WTC11 (cell line): ENCODE data around the gene PHACTR3. TPM values are rescaled to one million over a fixed set of nuclear protein-coding genes. Genes with fewer than 3 reads are reported as not detected.

Experiments used
- ATAC-seq: fragments of 200-7000 bp; cut with Tn5 transposase; 2 replicates; pipeline ENCODE4 v1.10.0; 2021; ENCODE audit warnings: mild to moderate bottlenecking, moderate library complexity
- CTCF ChIA-PET: fragments of 300-600 bp; sonication (Branson Sonifier 250); formaldehyde crosslinking; loops from one replicate; lab custom pipeline; 2021; ENCODE audit warnings: antibody characterized with exemption; lab: Charles Lee
- POLR2A ChIA-PET: fragments of 350-600 bp; sonication (Branson Sonifier 250); formaldehyde crosslinking; loops from one replicate; lab custom pipeline; 2021; ENCODE audit warnings: antibody characterized with exemption; lab: Charles Lee
- DNase-seq: peaks from one replicate; pipeline ENCODE4 v3.0.0; 2021; ENCODE audit warnings: low spot score
- H3K27ac Mint-ChIP-seq: 2 replicates; pipeline ENCODE4 v1.8.0; 2021; ENCODE audit warnings: mixed read lengths
- H3K27me3 Mint-ChIP-seq: 2 replicates; pipeline ENCODE4 v1.8.0; 2021; ENCODE audit warnings: low read depth, mild to moderate bottlenecking, moderate library complexity, mixed read lengths
- H3K36me3 Mint-ChIP-seq: 2 replicates; pipeline ENCODE4 v1.8.0; 2021; ENCODE audit warnings: mixed read lengths
- H3K4me1 Mint-ChIP-seq: 2 replicates; pipeline ENCODE4 v1.8.0; 2022; ENCODE audit warnings: mixed read lengths
- H3K4me3 Mint-ChIP-seq: 2 replicates; pipeline ENCODE4 v1.8.0; 2021; ENCODE audit warnings: mild to moderate bottlenecking, moderate library complexity, mixed read lengths
- H3K9me3 Mint-ChIP-seq: 2 replicates; pipeline ENCODE4 v1.8.0; 2021; ENCODE audit warnings: mixed read lengths
- ATF1 ChIP-seq: sonication (generic); formaldehyde crosslinking; IDR thresholded peaks from 2 replicates; pipeline ENCODE4 v1.8.1; 2023; ENCODE audit warnings: mild to moderate bottlenecking, moderate library complexity, missing genetic modification reagents
- CDX4 ChIP-seq: fragments of 250-450 bp; sonication (Bioruptor Pico); IDR thresholded peaks from 2 replicates; pipeline ENCODE4 v1.9.0; 2021; ENCODE audit warnings: moderate library complexity, mild to moderate bottlenecking, inconsistent platforms, borderline replicate concordance
- ETV6 ChIP-seq: sonication (generic); formaldehyde crosslinking; IDR thresholded peaks from 2 replicates; pipeline ENCODE4 v1.8.1; 2022; ENCODE audit warnings: mild to moderate bottlenecking, missing genetic modification reagents
- FOXJ3 ChIP-seq: sonication (generic); formaldehyde crosslinking; IDR thresholded peaks from 2 replicates; pipeline ENCODE4 v1.9.0; 2021; ENCODE audit warnings: missing genetic modification reagents, mild to moderate bottlenecking, borderline replicate concordance
- FOXK1 ChIP-seq: sonication (generic); formaldehyde crosslinking; IDR thresholded peaks from 2 replicates; pipeline ENCODE4 v1.8.0; 2022; ENCODE audit warnings: mild to moderate bottlenecking, moderate library complexity, missing genetic modification reagents
- HMGXB4 ChIP-seq: sonication (generic); formaldehyde crosslinking; IDR thresholded peaks from 2 replicates; pipeline ENCODE4 v1.8.1; 2023; ENCODE audit warnings: mild to moderate bottlenecking, moderate library complexity, missing genetic modification reagents
- JAZF1 ChIP-seq: fragments of 250-450 bp; sonication (Bioruptor Pico); IDR thresholded peaks from 2 replicates; pipeline ENCODE4 v1.9.0; 2021; ENCODE audit warnings: moderate library complexity, mild to moderate bottlenecking, inconsistent platforms
- MYBL2 ChIP-seq: sonication (generic); formaldehyde crosslinking; IDR thresholded peaks from 2 replicates; pipeline ENCODE4 v1.8.1; 2023; ENCODE audit warnings: mild to moderate bottlenecking, moderate library complexity, missing genetic modification reagents
- NR3C1 ChIP-seq: sonication (generic); formaldehyde crosslinking; conservative IDR thresholded peaks from 2 replicates; pipeline ENCODE4 v1.8.1; 2023; ENCODE audit warnings: low read depth, mild to moderate bottlenecking, missing genetic modification reagents
- SP1 ChIP-seq: sonication (generic); formaldehyde crosslinking; conservative IDR thresholded peaks from 2 replicates; pipeline ENCODE4 v1.8.1; 2022; ENCODE audit warnings: missing genetic modification reagents
- ZBTB21 ChIP-seq: sonication (generic); formaldehyde crosslinking; IDR thresholded peaks from 2 replicates; pipeline ENCODE4 v1.8.1; 2023; ENCODE audit warnings: mild to moderate bottlenecking, missing genetic modification reagents, borderline replicate concordance
- ZNF219 ChIP-seq: sonication (generic); formaldehyde crosslinking; IDR thresholded peaks from 2 replicates; pipeline ENCODE4 v1.8.0; 2023; ENCODE audit warnings: missing genetic modification reagents, mild to moderate bottlenecking, borderline replicate concordance
- ZNF263 ChIP-seq: sonication (generic); formaldehyde crosslinking; IDR thresholded peaks from 2 replicates; pipeline ENCODE4 v1.8.1; 2022; ENCODE audit warnings: low read depth, mild to moderate bottlenecking, moderate library complexity, missing genetic modification reagents
- ZNF281 ChIP-seq: sonication (generic); formaldehyde crosslinking; IDR thresholded peaks from 2 replicates; pipeline ENCODE4 v1.8.0; 2023; ENCODE audit warnings: mild to moderate bottlenecking, missing genetic modification reagents
- ZNF317 ChIP-seq: sonication (generic); formaldehyde crosslinking; IDR thresholded peaks from 2 replicates; pipeline ENCODE4 v1.8.1; 2023; ENCODE audit warnings: low read depth, mild to moderate bottlenecking, moderate library complexity, missing genetic modification reagents, borderline replicate concordance
- ZNF532 ChIP-seq: fragments of 250-450 bp; sonication (Bioruptor Pico); IDR thresholded peaks from 2 replicates; pipeline ENCODE4 v1.9.0; 2021; ENCODE audit warnings: mild to moderate bottlenecking, borderline replicate concordance
- total RNA-seq: library from RNA; stranded (reverse); gene quantifications from 3 replicates; pipeline ENCODE4 v1.2.3, GENCODE V29; 2021
- TF ChIP-seq, protein P1 (sequence below): sonication (generic); formaldehyde crosslinking; IDR thresholded peaks from 2 replicates; pipeline ENCODE4 v1.8.1; 2022; ENCODE audit warnings: missing genetic modification reagents, borderline replicate concordance

The PHACTR3 gene
- total RNA-seq, 1 experiment from 2014 or later = 0.28 TPM

DNA sequence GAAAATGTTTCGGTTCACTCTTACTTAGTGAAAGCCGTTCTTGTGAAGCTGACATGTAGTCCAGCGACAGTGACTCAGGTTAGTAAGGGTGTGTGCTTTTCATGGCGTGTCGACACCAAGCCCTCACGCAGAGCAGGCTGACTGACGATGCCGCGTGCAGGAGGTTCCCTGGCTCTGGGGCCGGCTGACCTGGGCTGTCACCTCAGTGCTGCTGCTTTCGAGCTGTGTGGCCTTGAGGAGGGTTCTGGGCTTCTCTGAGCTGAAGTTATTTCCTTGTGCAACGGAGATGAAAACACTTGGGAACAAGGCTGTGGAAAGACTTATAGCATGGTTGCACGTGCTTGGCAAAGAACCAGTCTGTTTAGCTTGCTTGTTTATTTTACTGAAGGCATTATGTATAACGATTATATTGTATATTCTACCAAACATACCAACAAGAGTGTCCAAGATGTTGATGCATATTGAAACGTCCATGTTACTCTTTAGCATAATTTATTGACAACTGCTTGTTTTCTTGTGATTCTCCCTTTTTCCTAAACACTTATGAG lies 59.2 kb downstream of the PHACTR3 start (continued):
- TF ChIP-seq ZNF281 (CRISPR knock-in tag) = no peak

- H3K9me3 Mint-ChIP-seq = peaks cover 6% of the 10 kb centered on the region
- H3K27ac Mint-ChIP-seq = no peak overlapping the region
- TF ChIP-seq FOXJ3 (no peak), ZNF317 (CRISPR knock-in tag) (no peak), CDX4 (no peak), HMGXB4 (CRISPR knock-in tag) (no peak), FOXK1 (CRISPR knock-in tag) (no peak), ZNF219 (CRISPR knock-in tag) (no peak), ATF1 (CRISPR knock-in tag) (no peak)
- H3K27me3 Mint-ChIP-seq = peaks cover 49% of the 10 kb centered on the region
- H3K4me1 Mint-ChIP-seq = no peaks in the 10 kb centered on the region
- POLR2A ChIA-PET = no interaction called here
- CTCF ChIA-PET = no interaction called here
- DNase-seq (no peak), ATAC-seq (no peak)
- peaks cover 6% of the 10 kb centered on the region for H3K36me3 Mint-ChIP-seq
- no peak overlapping the region for H3K4me3 Mint-ChIP-seq
Observed at GRCh38 chr20:59664421-59664941, 60.1 kb downstream of the PHACTR3 start.

GRCh38 chr20:59665656-59666555 lies 61.6 kb downstream of the PHACTR3 start:
- ChIA-PET POLR2A (no interaction called here), CTCF (no interaction called here)
- Mint-ChIP-seq H3K27ac (no peak overlapping the region), H3K27me3 (peaks cover 55% of the 10 kb centered on the region), H3K9me3 (peaks cover under 1% of the 10 kb centered on the region; the same call in 1 of the 2 replicates), H3K4me3 (no peak overlapping the region), H3K36me3 (peaks cover 3% of the 10 kb centered on the region; the same call in 1 of the 2 replicates), H3K4me1 (0 out of 2 replicates have a peak, but pooled peaks cover 2% of the 10 kb centered on the region)
- DNase-seq (no peak), ATAC-seq (no peak)
- TF ChIP-seq JAZF1 = no peak
- TF ChIP-seq NR3C1 (CRISPR knock-in tag) = no peak
- TF ChIP-seq SP1 = no peak
- TF ChIP-seq ETV6 = no peak
- TF ChIP-seq FOXK1 (CRISPR knock-in tag) = no peak
- no peak for TF ChIP-seq ZNF263 (CRISPR knock-in tag)
- TF ChIP-seq, protein P1, sequence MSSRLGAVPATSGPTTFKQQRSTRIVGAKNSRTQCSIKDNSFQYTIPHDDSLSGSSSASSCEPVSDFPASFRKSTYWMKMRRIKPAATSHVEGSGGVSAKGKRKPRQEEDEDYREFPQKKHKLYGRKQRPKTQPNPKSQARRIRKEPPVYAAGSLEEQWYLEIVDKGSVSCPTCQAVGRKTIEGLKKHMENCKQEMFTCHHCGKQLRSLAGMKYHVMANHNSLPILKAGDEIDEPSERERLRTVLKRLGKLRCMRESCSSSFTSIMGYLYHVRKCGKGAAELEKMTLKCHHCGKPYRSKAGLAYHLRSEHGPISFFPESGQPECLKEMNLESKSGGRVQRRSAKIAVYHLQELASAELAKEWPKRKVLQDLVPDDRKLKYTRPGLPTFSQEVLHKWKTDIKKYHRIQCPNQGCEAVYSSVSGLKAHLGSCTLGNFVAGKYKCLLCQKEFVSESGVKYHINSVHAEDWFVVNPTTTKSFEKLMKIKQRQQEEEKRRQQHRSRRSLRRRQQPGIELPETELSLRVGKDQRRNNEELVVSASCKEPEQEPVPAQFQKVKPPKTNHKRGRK (CRISPR knock-in tag) = no peak
- TF ChIP-seq ZNF532 = no peak
- TF ChIP-seq ZBTB21 (CRISPR knock-in tag) = no peak
- no peak for TF ChIP-seq MYBL2
- TF ChIP-seq ZNF317 (CRISPR knock-in tag) = no peak
